ENCODE results near the gene GRM4.

DNA sequence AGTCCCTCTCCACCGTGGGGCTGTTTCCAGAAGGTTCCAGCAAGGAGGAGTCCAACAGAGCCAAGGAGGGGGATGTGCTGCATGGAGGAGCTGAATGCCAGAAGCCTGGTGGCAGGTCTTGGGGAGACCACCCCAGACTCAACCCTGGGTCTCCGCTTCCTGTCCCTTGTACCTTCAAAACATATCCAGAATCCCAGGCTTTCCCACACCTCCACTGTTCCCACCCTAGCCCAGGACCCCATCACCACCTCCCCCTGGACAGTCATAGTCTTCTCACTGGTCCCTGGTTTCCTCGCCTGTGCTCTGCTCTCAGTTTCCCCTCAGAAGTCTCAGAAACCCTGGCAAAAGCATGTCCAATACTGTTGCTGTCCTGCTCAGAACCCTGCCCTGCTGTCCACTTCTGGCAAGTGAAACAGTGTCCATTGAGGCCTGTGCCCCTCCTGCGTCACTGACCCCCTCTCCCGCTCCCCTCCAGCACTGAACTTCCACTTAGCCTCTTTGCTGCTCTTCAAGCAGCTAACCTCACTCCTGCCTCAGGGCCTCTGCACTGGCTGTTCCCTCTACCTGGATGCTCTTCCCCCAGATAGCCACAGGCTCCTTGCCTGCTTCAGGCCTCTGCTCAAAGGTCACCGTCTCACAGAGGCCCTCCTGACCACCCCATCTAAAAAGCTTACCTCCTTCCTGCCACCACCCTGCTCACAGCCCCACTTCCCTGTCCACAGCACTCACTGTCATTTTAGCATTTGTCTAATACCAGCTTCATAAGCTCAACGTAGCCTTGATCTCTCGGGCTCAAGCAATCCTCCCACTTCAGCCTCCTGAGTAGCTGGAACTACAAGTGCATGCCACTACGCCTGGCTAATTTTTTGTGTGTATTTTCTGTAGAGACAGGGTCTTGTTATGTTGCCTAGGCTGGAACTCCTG, 169.2 kb downstream of the GRM4 start:
- TF ChIP-seq, protein P1, sequence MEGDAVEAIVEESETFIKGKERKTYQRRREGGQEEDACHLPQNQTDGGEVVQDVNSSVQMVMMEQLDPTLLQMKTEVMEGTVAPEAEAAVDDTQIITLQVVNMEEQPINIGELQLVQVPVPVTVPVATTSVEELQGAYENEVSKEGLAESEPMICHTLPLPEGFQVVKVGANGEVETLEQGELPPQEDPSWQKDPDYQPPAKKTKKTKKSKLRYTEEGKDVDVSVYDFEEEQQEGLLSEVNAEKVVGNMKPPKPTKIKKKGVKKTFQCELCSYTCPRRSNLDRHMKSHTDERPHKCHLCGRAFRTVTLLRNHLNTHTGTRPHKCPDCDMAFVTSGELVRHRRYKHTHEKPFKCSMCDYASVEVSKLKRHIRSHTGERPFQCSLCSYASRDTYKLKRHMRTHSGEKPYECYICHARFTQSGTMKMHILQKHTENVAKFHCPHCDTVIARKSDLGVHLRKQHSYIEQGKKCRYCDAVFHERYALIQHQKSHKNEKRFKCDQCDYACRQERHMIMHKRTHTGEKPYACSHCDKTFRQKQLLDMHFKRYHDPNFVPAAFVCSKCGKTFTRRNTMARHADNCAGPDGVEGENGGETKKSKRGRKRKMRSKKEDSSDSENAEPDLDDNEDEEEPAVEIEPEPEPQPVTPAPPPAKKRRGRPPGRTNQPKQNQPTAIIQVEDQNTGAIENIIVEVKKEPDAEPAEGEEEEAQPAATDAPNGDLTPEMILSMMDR (IDR thresholded peaks at IDR 0.05; ENCODE audit: insufficient read depth, low read length, poor library complexity, severe bottlenecking): no peak
- no peak for TF ChIP-seq EZH2phosphoT487 (conservative IDR thresholded peaks at IDR 0.05; ENCODE audit: low read length)

Measured in SU-DHL-6 (cell line).